MV-4-11 (cell line): ENCODE results near the gene OSBPL5.
"Not testable (repeated sequence)": the region's sequence is repeated elsewhere in the genome, so short reads cannot be mapped to it uniquely, and the experiment has no call there.

Experiments used
- DNase-seq: peaks from one replicate; lab custom pipeline; 2025; lab: John Stamatoyannopoulos, UW

Gene OSBPL5

DNA sequence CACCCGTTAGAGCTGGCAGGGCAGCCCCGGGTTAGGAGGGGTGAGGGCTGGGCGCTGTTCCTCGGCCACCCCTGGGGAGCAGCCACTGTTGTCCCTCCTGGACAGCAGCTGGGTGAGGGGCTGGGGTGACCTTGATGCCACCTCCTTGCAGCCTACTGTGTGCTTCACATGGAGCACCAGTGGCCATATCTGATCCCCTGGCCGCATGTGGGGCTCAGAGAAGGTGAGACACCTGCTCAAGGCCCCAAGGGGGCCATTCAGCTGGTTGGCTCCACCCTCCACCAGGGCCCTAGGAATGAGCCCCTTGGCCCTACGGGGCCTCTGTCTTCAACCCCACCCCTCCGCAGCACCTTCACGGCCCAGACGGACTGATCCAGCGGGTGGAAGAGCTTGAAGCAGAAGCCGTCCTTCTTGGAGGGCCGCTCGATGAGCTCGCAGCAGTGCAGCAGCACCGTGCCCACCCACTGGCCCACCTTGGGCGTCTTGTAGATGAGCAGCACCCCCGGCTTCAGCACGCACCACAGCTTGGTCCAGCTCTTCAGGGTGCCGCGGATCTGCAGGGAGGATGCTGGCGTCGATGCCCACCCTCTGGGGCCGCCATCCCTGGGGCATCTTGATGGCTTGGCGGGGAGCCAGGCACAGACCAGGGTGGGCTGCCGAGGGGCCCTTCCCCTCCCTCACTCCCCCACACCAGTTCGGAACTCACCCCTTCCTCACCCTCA, 44.9 kb downstream of the OSBPL5 start:
- DNase-seq, result no peak

DNA sequence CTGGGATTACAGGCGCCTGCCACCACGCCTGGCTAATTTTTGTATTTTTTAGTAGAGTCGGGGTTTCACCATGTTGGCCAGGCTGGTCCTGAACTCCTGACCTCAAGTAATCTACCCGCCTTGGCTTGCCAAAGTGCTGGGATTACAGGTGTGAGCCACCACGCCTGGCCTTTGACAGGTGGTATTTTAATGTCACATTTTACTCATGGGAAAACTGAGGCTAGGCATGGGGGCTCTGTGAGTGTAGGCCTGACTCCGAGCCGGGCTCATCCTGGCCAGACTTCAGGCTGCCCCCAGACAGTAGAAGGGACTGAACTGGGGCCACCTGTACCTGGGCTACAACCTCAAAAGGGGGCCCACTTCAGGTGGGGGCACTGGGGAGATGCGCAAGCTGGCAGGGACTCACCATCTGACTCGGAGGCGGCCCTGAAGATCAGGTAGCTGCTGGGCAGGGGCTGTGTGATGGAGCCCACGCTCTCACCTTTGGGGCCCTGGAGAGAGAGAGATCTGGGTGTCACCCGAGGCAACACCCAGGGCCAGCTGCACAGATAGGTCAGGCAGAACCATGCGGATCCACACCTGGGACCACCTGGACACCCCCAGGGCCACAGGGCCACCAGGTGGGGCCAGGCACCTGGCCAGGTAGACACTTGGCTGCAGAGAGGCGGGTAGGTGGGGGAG, 45.8 kb downstream of the OSBPL5 start:
- DNase-seq, result no peak

DNA sequence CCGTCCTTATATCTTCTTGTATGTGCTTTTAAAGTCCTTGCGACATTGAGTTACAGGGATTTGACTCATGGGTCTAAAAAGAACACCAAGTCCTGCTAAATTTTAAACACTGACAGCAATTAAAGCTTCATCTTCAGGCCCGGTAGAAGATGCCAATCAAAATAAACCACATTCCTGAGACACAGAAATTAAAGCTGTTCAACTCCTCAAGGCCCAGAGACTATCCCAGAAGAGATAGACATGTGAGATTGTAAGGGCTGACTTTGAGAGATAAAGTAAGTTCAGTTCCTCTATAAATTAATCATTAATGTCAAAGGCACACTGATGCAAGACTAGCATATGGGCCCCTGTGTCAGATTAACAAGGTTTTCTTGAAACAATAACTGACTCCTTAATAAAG, 49.8 kb downstream of the OSBPL5 start:
- peak; percentile 10 for DNase-seq

DNA sequence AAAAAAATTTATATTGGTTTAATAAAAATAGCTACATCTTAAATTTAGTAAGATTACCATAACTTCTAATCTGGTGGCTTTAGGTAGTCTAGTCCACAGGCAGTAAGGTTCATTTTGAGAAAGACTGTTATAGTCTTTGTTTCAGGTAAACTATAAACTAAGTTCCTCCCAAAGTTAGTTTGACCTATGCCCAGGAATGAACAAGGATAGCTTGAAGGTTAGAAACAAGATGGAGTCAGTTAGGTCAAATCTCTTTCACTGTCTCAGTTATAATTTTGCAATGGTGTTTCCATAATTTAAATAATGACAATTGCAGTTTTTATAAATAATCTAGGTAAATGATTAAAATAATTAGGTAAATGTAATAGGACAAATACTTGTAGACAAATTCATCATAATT, 51.4 kb downstream of the OSBPL5 start:
- DNase-seq, result not testable (repeated sequence)

DNA sequence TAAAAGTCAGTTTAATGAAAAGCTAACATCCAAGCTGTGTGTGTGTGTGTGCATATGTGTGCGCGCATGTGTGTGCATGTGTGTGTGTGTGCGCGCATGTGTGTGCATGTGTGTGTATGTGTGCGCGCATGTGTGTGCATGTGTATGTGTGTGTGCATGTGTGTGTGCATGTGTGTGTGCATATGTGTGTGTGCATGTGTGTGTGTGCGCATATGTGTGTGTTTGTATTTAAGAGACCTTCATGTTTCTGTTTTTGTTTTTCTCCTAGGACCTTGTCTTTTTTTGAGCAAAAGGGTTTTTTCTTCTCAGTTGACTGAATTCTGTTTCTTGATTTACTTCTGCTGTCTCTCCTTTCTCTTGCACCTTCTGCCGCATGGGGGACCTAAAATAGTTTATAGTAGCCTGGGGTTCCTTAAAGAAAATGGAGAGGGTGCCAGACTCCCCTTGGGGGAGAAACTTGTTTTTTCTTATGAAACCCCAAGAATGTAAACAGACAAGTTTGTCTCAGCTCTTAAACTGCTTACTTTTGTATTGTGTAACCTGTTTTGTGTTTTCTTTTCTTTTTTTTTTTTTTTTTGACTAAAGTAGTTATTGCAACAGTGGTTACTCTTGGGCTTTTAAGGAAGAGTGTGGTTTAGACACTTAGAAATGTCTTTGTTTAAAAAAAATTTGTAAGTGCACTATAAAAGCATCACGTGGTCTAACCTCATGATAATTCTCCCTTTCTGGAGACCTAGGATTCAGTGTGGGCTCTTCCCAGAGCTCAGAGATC, 53.0 kb downstream of the OSBPL5 start:
- DNase-seq, result peak; percentile 79

DNA sequence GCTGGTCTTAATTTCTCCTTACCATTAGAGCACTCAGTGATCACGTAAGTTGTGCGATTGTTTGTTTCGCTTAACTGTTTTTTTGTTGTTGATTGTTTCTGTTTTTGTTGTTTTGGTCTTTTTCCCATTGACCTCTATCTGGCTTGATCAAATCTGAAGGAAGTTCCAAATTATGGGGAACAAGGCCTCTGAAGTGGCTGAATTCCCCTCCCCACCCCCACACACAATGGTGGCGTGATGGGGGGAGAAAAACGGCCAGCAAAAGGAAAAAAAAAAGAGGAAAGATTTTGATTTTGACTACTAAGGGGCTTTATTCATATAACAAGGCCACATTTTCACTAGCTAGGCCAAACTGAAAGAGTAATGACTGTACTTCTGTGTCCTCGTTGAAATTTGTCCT, 53.6 kb downstream of the OSBPL5 start:
- no peak for DNase-seq

DNA sequence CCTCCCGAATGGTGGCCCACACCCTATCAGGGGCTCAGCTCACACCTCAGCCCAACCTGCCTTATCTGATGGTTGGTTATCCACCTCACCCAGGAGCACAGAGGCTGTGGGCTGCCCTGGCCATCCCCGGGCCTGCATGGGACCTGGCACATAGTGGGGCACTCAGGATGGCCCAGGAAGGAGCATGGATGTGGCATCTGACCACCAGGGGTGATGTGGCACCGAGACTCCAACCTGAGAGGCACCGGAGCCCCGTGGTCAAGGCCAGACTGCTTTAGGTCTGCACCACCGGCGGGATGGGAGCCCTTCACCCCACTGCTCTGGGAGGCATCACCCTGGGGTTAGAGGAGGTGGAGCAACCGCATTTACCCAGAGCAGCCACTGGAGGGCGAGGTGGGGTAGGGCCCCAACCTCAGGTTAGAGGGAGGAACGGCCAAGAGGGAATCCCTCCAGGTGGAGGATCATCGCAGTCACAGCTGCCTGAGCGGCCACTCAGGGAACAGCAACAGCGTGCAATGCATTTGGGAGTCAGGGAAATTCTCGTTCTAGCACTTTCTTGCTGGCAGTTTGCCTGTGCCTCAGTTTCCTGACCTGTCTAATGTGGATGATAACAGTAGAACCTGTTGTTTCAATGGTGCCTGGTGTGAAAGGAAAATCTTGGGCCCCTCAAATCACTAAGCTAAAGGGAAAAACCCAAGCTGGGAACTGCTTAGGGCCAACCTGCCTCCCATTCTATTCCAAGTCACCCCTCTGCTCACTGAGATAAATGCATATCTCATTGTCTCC, 55.0 kb downstream of the OSBPL5 start:
- DNase-seq, result peak; percentile 17

DNA sequence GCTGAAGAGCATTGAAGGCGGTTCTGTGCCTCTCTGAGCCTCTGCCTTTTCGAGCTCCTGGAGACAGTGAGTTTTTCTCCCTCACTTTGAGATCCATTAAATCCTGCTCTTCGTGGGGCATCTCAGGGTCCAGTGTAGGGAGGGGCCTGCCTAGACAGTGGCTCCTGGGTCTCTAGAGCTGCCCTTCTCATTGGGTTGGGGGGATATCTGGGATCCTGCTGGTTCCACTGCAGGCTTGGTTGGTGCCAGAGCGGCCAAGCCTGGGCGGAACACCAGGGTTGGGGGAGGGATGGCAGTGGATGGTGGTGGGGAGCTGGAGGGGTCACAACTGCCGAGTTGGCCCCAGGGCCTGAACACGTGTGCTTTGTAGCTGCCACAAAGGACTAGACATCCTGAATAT, 55.7 kb downstream of the OSBPL5 start:
- no peak for DNase-seq

DNA sequence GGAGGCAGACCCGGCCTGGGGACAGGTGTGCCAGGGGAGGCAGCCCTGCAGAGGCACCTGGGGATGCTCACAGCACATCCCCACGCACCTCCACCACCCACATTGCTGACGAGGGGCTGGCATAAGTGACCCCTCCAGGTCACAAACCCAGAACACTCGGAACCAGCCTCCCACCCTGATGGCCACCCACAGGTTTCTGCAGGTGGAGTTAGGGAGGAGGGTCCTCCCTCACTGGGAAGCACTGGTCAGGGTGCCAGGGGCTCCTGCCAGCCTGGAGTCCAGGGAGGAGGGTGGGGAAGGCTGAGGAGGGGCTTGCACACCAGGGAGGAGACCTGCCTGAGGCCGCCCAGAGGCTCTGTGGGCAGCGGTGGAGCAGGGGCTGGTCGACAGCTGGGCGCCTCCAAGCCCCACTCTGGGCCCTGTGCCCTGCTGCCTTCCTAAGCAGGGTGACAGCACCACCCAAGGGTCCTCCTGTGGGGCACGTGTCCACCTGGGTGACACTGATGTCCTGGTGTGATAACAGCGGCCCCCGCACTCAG, 56.9 kb downstream of the OSBPL5 start:
- no peak for DNase-seq

DNA sequence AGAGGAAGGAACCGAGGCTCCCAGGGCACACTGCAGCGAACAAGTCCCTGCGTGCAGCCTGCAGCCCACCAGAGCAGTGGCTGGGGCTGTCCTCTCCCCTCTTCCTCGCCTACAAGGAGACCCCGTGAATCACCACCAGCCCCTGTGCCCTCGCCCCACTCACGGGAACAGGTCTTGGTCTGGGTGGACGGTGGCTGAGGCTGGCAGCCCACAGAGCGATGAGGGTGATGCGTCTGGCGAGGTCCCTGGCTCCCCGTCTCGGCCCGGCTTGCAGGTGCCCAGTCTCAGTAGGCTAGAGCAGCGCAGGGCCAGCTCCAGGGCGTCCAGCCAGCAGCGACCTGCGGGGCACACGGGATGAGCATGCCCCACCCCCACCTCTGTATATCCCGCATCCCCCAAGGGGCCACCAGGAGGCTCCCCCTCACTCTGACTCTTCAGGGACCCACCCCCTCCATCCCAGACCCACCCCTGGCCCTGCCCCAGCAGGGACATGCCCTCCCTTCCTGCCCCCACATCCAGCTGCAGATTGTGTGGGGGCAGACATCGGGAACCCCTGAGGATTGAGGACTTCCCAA, 57.4 kb downstream of the OSBPL5 start:
- no peak for DNase-seq

DNA sequence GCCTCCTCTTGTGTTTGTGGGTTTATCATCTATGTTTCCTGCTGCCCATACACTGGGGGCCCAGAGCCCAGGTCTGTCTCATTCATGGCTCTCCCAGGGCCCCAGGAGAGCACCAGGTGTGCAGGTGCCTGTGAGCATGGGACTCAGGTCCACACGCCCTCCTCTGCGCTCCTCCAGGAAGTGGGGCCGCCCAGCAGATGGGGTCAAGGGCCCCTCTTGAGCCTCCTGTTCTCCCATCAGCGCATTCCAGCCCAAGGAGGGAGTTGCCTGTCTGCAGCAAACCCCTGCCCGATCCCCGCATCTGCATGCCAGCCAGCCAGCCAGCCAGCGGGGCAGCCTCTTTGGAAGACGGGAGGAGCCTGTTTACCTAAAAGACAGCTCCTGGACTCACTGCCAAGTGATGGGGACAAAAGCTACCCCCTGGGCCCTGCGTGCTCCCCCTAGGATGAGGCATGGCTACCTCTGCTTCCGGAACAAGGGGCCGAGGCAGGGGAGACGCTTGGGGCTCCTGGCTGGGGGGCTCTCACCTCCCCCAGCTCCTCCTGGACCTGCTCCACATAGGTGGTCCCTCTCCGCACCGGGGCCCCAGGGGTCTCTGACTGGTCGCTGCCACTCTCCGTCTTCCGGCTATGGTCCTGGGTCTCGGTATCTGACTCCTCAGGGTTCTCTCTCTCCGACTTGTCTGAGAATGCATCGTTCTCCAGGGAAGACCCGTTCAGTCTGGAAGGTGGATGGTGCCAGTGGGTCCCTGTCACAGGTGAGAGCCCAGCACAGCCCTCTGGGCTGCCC, 58.2 kb downstream of the OSBPL5 start:
- no peak for DNase-seq

DNA sequence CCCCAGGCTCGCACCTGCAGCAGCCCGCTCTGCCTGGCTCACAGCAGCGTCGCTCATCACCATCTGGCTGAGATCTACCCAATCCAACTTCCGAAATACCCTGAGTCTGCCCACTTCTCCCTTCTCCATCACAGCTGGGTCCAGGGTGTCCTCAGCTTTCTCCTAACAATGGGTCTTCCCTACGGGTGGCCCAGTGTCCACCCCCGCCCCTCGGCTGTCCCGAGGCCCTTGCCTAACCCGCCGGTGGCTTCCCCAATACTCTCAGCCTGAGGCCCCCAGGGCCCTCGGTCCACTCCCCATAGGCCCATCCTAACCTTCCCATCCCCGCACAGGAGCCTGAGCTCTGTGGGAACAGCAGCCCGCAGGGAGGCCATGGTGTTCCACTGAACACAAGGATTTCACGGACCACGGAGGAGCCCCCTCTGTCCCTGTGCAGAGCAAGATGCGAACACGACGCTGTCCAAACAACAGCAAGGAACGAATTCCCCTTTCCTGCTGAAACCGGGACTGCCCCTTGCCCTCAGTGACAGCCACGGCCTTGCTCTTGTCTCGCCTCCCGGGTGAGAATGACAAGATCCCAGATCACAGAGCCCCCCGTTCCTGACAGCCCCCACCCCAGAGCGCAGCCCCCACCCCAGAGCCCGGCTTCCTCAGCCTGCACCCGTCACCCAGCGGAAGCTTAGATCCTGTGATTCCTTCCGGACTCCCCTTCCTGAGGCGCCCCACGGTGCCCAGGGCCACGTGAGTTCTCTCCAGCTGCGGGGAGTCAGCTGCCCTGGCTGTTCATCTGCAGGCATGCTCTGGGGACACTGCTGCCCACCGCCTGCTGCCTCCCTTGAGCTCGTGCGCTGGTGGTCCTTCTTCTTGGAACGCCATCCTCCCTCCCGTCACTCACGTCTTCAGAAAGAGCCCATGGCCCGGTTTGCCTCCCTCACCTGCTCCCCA, 59.0 kb downstream of the OSBPL5 start:
- no peak for DNase-seq

DNA sequence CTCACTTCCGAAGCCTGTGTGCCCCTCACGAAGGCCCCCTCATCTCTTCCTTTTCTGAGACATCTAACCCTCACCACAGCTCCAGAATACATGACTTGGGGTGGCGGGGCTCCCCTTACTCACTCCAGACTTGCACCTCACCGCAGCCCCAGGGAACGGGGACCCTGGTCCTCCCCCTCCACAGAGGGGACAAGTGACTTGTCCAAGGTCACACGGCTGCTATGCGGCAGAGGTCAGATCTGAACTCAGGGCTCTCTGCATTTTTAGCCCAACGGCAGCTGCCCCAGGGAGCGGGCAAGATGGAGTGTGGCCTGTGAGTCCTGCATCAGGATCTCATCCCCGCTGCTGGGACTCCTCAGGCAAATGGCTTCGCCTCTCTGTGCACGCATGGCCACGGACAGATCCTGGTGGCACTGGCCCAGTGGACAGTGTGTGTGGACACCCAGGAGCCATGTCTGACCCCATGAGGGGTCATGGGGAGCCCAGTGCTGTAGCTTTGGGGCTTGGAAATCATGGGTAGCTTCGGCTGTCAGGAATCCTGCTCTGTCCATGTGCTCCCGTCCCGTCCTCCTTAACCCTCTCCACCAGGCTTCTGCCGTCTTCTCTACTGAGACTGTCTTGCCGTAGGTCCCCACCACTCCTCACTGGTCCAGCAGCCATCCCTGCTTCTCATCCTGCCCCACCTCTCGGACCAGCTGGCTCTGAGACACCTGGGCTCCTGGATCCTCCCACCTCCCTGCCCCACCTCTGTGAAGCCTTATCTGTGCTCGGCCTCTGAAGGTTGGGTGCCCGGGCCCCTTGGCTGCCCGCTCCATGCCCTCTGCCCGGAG, 59.9 kb downstream of the OSBPL5 start:
- DNase-seq, result no peak

DNA sequence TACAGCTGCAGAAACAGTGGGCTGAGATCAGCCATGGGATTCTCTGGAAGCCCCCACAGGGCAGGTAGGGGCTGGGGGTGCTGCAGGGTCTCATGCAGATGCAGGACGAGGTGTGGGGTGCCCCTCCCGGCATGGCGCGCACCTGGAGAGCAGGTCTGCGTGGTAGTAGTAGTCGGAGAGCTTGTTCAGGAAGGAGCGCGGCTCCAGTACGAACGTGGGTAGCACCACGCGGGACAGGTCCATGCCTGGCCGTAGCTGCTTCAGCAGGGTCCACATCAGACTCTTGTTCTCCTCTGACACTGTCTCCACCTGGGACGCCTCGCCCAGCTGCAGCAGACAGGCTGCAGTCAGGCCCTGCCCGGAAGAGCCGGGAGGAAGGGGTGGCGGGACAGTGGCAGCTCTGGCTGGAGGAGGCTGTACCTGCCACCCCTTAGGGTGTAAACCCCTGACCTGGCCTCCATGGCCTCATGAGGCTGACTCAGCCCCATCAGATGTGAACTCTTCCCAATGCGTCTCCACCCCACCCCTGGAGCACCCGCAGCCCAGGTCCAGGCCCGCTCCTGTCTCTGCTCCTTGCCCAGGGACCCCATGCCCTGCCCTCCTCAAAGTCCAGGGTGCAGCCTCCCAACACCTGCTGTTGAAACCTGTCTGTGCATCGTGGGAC, 60.9 kb downstream of the OSBPL5 start:
- DNase-seq, result no peak

DNA sequence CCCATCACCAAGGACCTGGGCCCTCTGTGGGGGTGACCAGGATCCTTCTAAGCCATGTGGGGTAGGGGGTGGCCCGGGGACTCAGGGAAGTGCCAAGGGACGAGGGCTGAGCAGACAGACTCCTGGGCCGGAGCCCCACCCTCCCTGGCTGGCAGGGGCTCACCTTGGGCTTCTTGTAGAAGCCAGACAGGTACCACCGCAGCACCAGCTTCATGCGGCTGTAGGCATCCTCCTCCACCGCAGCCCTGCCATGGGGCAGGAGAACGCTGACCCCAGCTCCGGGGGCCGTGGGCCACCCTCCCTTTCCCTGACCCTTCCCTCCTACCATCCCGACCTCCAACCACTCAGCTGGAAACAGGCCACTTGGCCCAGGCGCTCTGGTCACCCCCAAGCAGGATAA, 62.0 kb downstream of the OSBPL5 start:
- DNase-seq, result no peak

DNA sequence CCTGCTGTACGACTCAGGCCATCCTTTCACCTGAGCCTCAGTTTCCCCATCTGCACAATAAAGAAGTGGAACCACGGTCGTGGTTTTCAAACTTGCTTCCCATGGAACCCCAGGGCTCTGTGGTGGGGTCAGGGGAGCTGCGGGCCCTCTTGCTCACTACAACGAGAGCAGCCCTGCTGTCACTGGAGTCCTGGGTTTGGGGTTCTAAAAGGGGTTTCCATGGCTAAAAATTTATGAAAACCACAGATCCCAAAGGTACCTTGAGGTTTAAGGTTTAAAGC, 62.5 kb downstream of the OSBPL5 start:
- DNase-seq, result no peak

DNA sequence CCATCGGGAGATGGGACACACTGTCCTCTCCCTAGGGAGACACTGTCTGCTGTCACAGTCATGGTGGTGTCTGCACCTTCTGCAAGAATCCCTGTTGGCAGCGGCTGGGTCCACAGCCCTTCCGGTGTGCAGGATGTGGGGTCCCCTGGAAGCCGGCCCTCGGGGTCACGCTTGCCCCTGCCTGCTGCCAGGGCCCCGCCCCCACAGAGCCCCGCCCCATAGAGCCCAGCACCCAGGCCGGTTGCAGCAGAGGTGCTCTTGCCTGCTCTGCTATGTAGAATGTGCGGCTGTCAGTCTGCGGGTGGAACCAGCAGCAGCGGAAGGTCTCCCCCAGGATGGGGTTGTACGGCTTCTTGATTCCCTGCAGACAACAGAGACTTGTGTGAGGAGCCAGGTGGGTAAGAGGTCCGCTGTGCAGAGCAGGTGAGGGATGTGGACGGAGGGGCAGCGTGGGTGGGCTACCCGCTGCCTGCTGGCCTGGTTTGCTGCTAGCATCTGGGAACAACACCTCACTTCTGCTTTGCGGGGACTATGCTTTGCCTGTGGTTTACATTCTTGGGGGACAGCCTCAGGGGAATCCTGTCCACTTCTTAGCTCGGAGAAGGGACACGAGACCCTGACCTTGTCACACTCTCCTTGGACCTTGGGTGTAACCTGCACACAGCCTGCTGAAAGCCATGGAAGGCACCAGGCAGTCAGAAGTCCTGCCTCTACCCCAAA, 63.0 kb downstream of the OSBPL5 start:
- no peak for DNase-seq

DNA sequence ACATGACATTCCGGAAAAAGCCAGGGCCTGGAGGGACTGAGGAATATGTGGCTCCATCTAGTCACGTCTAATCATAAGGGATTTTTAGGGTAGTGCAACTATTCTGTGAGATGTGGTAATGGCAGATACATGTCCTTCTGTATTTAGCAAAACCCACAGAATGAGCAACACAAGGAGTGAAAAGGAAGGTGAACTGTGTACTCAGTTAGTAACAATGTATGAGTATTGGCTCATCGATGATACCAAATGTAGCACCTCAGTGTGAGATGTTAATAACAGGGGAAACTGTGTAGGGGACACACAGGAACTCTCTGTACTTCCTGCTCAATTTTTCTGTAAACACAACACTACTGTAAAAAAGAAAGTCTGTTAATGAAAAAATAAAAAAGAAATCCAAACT, 65.9 kb downstream of the OSBPL5 start:
- peak; percentile 10 for DNase-seq
